HG03060 (cell line): ENCODE measurements around the gene TNF.
"Not testable (repeated sequence)": the region's sequence is repeated elsewhere in the genome, so short reads cannot be mapped to it uniquely, and the experiment has no call there.

Source experiments
- ATAC-seq: cut with Tn5 transposase; IDR thresholded peaks from one replicate; pipeline ENCODE4 v1.9.1; 2021; ENCODE audit warnings: low read depth, moderate number of reproducible peaks; ENCODE audit not compliant: unreplicated experiment

Gene TNF

GRCh38 chr6:31543639-31544038 lies 31.7 kb upstream of the TNF start:
- ATAC-seq = no peak

- ATAC-seq = no peak
These were observed 30.7 kb upstream of the TNF start for GRCh38 chr6:31544676-31545075.

- ATAC-seq = no peak
These were observed 30.1 kb upstream of the TNF start for GRCh38 chr6:31545291-31545690.

DNA sequence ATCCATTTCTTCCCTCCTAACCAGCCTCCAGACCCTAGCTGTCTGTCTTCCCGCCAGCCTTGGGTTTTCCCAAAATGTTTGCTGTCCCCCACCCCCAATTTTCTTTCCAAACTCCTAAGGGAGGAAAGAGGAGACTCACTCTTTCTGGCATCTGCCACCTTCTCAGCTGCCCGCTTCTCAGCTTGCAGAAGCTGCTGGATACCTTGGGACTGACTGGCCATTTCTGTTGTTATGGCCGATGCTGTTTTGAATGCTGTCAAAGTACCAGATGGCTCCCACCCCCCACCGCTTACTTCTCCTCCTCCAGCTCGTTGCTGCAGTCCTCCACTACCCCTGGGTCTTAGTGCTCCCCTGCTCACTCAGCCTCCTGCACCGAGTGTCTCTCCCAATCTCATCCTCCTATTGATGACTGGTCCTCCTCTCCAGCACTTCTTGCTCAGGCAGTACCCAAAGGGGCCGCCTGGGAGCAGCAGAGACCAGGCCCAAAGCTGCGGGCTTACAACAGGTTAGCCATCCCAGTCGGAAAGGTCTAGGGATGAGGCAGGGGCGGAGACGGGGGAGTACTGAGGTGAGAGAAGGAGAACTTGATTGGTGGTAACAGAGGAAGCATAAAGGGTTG lies 28.9 kb upstream of the TNF start, which contains the start of gene ATP6V1G2:
ATP6V1G2 (minus strand) TSS at position 270 of the 619 bp plus-strand sequence; CDS start at position 221, 49 bp downstream.
- no peak for ATAC-seq

DNA sequence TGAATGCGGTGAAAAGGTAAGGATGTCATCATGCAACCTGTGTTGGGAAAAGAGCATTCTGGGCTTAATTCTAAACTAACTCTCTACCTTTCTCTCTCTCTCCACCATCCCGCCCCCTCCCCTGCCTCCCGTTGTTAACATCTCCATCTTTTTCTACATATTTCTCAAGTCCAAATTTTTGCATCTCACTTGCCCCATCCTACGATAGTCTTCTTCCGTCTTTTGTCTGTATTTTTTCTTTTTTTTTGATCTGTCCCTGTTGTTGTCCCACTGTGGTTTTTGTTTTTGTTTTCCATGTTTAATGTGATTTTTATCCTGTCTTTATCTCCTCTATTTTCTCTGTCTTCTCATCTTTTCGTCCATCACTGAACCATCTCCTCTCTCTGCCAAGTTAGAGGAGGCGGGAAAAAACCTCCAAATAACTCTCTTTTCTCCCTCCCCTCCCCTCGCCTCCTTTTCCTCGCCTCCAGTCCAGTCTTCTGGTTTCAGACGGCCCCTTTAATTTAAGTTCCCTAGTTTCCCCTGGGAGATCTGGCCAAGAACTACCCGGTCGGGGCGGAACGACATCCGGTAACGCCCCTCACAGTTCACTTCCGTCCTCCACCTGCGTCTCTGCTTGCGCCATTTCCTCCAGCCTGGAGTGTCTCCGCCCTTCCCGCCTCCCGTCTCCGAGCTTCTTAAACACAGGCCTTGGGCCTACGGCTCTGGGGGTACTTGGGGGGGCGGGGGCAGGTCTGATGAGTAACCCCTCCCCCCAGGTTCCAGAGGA lies 28.2 kb upstream of the TNF start, which contains the start of gene NFKBIL1:
NFKBIL1 (plus strand) TSS at position 651 of the 769 bp plus-strand sequence; CDS start at position 738, 87 bp downstream.
- ATAC-seq = no peak

- ATAC-seq = no peak
These were observed 27.4 kb upstream of the TNF start for GRCh38 chr6:31547727-31548543.

DNA sequence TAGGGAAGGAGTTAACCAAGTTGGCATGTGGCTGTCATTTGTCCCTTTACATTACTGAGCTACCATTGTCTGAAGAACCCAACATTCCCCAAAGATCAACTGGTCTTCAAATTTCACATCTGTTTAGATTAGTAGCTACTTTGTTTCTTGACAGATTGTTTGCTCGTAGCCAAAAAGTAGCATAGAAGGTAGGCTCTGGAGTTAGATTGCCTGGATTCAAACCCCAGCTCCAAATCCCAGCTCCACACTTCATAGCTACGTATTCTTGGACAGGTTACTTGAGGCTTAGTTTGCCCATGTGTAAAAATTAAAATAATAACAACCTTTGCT lies 26.9 kb upstream of the TNF start:
- no peak for ATAC-seq

DNA sequence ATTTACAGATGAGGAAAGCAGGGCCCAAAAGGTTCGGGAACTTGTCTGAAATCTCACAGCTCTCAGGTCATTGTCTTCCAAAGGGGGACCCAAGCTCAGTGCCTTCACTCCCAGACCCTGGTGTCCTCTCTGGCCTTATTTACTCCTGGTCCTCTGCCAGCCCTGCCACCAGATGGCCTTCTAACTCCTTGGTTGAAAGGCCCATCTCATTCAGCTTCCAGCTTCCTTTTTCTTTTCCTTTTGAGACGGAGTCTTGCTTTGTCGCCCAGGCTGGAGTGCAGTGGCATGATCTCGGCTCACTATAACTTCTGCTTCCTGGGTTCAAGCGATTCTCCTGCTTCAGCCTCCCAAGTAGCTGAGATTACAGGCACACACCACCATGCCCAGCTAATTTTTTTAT lies 24.0 kb upstream of the TNF start:
- ATAC-seq = not testable (repeated sequence)

DNA sequence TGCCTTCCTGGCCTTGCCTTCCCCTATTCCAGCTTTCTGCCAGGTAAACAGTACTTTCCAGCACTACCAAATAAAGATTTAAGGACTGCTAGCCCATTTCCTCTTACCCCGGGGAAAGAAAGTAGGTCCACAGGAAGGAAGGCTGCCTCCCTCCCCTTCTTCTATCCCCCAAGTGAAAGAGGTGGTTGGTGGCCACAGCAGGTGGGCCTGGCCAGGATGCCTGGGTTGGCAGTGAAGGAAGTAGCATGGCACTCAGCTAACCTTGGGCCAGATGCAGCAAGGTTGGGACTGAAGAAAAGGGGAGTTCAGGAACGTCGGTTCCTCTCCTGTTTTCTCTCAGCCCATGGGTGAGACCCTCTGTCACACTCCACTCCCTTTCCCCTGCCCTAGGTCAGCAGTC lies 19.1 kb upstream of the TNF start:
- ATAC-seq = no peak

GRCh38 chr6:31557443-31558317 lies 17.7 kb upstream of the TNF start:
- ATAC-seq = no peak

DNA sequence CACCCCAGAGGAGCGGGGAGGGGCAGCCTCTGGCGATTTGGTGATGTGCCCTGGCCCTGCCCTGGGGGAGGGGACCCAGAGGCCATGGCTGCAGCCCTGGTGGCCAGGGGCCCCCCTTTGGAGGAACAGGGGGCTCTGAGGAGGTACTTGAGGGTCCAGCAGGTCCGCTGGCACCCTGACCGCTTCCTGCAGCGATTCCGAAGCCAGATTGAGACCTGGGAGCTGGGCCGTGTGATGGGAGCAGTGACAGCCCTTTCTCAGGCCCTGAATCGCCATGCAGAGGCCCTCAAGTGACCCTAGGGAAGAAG lies 17.1 kb upstream of the TNF start:
- ATAC-seq = no peak

- ATAC-seq = no peak
These were observed 16.5 kb upstream of the TNF start for GRCh38 chr6:31558631-31559500.

GRCh38 chr6:31559606-31559957 lies 15.8 kb upstream of the TNF start:
- no peak for ATAC-seq

GRCh38 chr6:31559958-31560696 lies 15.2 kb upstream of the TNF start:
- peak; percentile 49 for ATAC-seq

- no peak for ATAC-seq
These were observed 14.7 kb upstream of the TNF start for GRCh38 chr6:31560697-31561058.

GRCh38 chr6:31567531-31568370 lies 7.6 kb upstream of the TNF start:
- ATAC-seq = no peak

DNA sequence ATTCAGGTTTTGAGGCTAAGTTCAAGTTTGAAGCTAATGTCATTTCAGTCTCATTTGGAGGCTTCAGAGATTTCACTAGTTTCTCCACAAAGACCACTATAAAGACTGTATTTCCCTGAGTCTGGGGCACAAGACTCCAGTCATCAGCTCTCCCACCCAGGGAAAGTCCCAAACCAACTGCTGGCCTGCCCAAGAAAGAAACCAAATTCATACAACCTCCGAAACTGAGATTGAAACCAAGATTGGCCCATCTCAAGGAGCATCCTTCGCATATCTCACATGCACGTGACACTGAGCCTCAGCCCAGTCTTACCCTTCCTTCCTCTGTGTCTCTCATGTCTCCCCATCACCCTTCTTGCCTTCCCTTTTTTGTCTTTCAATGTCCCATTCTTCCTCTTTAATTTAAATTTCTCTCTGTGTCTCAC lies 6.8 kb upstream of the TNF start:
- peak; percentile 62 for ATAC-seq

- ATAC-seq = no peak
These were observed 5.4 kb upstream of the TNF start for GRCh38 chr6:31569861-31570536.
